PC-9 (cell line): Measurements from ENCODE around the gene MSI2.

Experiments
- EZH2 ChIP-seq: fragments of 200-600 bp; sonication (generic); IDR thresholded peaks from 2 replicates; pipeline ENCODE4 v1.8.0; 2017; ENCODE audit warnings: antibody characterized with exemption, low read depth
- TF ChIP-seq, protein P1 (sequence below): fragments of 200-600 bp; sonication (generic); conservative IDR thresholded peaks from 2 replicates; pipeline ENCODE4 v1.6.1; 2017; ENCODE audit warnings: mixed run types, antibody characterized with exemption, mild to moderate bottlenecking, moderate library complexity

DNA sequence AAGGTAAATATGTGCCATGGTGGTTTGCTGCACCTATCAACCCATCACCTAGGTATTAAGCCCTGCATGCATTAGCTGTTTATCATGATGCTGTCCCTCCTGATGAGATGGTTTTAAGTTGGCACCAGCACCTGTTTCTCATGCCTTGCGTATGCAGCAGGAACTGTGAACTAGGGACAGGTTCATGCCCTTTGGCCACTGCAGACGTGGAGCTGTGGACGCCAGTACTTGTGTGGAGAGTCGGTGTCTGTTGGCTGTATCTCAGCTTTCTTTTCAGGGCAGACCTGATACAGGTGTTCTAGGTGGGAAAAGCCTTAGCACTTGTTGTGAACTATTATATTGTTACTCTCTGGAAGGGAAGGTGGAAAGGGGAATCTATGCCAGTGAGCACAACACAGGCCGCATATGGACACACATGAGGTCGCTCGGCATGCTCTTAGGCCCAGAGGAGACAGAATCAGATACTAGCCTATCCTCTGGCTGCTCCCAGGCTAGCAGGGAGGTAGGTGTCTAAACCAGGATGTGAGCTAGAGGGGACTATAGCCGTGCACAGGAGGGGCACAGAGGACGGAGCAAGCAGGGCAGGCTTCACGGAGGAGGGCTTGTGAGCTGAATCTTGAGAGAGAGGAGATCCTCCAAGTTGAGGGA, 22.5 kb downstream of the MSI2 start:
- TF ChIP-seq, protein P1, sequence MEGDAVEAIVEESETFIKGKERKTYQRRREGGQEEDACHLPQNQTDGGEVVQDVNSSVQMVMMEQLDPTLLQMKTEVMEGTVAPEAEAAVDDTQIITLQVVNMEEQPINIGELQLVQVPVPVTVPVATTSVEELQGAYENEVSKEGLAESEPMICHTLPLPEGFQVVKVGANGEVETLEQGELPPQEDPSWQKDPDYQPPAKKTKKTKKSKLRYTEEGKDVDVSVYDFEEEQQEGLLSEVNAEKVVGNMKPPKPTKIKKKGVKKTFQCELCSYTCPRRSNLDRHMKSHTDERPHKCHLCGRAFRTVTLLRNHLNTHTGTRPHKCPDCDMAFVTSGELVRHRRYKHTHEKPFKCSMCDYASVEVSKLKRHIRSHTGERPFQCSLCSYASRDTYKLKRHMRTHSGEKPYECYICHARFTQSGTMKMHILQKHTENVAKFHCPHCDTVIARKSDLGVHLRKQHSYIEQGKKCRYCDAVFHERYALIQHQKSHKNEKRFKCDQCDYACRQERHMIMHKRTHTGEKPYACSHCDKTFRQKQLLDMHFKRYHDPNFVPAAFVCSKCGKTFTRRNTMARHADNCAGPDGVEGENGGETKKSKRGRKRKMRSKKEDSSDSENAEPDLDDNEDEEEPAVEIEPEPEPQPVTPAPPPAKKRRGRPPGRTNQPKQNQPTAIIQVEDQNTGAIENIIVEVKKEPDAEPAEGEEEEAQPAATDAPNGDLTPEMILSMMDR: no peak
- no peak for TF ChIP-seq EZH2
